Ishikawa (cell line): ENCODE results near the gene ANKRD55.

Experiments used
- CEBPB ChIP-seq: IDR thresholded peaks from 2 replicates; pipeline ENCODE4 v1.6.1; 2012
- CREB1 ChIP-seq: IDR thresholded peaks from 2 replicates; pipeline ENCODE4 v1.6.1; 2012; ENCODE audit warnings: low read depth
- EGR1 ChIP-seq: IDR thresholded peaks from 2 replicates; pipeline ENCODE4 v1.6.1; 2012
- EP300 ChIP-seq: IDR thresholded peaks from 2 replicates; pipeline ENCODE4 v1.6.1; 2012; ENCODE audit warnings: borderline replicate concordance
- FOXM1 ChIP-seq: IDR thresholded peaks from 2 replicates; pipeline ENCODE4 v1.6.1; 2012; ENCODE audit warnings: low read depth, borderline replicate concordance
- NFIC ChIP-seq: IDR thresholded peaks from 2 replicates; pipeline ENCODE4 v1.6.1; 2012
- RAD21 ChIP-seq: IDR thresholded peaks from 2 replicates; pipeline ENCODE4 v1.6.1; 2012; ENCODE audit warnings: low read depth
- TAF1 ChIP-seq: IDR thresholded peaks from 2 replicates; pipeline ENCODE4 v1.6.1; 2012; ENCODE audit warnings: low read depth, mild to moderate bottlenecking
- TCF12 ChIP-seq: IDR thresholded peaks from 2 replicates; pipeline ENCODE4 v1.6.1; 2012; ENCODE audit warnings: low read depth
- TEAD4 ChIP-seq: IDR thresholded peaks from 2 replicates; pipeline ENCODE4 v1.6.1; 2012
- YY1 ChIP-seq: IDR thresholded peaks from 2 replicates; pipeline ENCODE4 v1.6.1; 2012; ENCODE audit warnings: low read depth
- ZBTB7A ChIP-seq: IDR thresholded peaks from 2 replicates; pipeline ENCODE4 v1.6.1; 2012; ENCODE audit warnings: low read depth
- TF ChIP-seq, protein P1 (sequence below): IDR thresholded peaks from 2 replicates; pipeline ENCODE4 v1.6.1; 2012; ENCODE audit warnings: low read depth, mild to moderate bottlenecking
- TF ChIP-seq, protein P2 (sequence below): IDR thresholded peaks from 2 replicates; pipeline ENCODE4 v1.6.1; 2012
- TF ChIP-seq, protein P3 (sequence below): IDR thresholded peaks from 2 replicates; pipeline ENCODE4 v1.6.1; 2012

ANKRD55 gene

DNA sequence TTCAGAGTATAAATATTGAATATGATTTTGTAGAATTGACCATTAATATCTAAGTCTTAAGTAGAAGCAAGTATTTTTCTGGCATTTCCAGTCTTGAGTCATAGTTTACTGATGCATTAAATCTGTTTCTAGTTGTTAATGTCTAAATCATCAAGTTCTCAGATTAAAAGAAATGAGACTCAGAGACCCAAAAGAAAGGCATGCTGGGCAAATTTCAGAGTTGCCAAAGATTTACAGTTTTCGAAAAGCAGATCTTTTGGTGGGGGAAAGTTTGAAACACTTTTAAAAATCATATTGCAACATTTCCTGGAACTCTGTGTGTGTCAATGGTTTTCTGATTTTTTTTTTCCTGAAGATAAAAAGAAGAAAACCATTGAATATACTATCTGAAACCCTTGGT, 60.9 kb downstream of the ANKRD55 start:
- TF ChIP-seq EGR1 (no peak), TAF1 (no peak), EP300 (no peak), FOXM1 (no peak), RAD21 (no peak), ZBTB7A (no peak), YY1 (no peak), TEAD4 (no peak), CEBPB (no peak)
- TF ChIP-seq, protein P1, sequence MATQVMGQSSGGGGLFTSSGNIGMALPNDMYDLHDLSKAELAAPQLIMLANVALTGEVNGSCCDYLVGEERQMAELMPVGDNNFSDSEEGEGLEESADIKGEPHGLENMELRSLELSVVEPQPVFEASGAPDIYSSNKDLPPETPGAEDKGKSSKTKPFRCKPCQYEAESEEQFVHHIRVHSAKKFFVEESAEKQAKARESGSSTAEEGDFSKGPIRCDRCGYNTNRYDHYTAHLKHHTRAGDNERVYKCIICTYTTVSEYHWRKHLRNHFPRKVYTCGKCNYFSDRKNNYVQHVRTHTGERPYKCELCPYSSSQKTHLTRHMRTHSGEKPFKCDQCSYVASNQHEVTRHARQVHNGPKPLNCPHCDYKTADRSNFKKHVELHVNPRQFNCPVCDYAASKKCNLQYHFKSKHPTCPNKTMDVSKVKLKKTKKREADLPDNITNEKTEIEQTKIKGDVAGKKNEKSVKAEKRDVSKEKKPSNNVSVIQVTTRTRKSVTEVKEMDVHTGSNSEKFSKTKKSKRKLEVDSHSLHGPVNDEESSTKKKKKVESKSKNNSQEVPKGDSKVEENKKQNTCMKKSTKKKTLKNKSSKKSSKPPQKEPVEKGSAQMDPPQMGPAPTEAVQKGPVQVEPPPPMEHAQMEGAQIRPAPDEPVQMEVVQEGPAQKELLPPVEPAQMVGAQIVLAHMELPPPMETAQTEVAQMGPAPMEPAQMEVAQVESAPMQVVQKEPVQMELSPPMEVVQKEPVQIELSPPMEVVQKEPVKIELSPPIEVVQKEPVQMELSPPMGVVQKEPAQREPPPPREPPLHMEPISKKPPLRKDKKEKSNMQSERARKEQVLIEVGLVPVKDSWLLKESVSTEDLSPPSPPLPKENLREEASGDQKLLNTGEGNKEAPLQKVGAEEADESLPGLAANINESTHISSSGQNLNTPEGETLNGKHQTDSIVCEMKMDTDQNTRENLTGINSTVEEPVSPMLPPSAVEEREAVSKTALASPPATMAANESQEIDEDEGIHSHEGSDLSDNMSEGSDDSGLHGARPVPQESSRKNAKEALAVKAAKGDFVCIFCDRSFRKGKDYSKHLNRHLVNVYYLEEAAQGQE, result no peak

DNA sequence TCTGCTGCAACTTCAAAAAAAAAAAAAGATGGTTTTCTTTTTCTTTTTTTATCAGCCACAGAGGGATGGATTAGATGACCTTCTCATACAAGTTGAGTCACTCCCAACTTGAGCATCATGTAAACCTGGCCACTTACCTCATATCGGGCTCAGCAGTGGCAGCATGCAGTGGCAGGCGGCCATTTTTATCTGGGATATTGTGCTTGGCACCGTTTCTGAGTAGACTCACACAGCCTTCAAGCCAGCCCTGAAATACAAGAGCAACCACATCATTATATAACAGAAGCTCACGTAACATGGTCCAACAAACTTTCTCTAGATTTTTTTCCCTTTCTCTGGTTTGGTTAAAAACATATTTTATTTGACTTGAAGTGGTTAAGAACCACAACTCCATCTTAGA, 62.6 kb downstream of the ANKRD55 start:
- TF ChIP-seq EGR1, result no peak
- no peak for TF ChIP-seq TEAD4

DNA sequence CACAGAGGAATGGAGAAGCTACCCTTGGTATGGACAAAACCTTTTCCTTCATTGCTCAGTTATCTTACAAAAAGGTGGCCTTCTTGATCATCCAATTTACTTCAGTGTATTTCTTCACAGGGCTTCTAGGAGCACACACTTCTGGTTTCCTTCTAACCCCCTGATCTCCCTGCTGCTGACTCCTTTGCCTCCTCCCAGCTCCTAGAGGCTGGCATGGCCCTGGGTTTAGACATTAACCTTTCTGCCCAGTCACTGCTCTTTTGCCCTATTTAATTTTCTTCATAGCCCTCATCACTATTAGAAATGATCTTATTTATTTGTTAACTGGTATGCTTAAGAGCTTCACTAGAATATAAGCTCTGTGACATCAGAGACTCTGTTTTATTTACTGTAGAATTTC, 63.2 kb downstream of the ANKRD55 start:
- no peak for TF ChIP-seq YY1

DNA sequence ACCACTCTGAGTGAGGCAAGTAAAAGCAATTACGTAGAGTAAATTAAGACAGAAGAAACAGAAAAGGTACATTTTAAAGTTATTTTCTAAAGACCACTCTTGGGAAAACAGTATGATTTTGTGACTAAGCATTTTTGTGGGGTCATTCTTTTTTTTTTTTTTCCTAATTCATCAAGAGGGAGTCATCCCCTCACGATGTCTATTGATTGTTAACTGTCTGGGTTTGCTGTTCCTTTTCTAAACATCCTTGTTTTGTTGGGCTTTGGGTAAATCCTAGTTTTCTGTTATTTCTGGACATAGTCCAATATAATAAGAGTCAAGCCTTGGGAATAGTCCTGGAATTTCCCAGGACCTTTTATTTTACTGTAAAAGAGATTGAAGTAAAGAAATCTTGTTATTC, 63.8 kb downstream of the ANKRD55 start:
- TF ChIP-seq RAD21 (no peak), TEAD4 (no peak), TAF1 (no peak), CREB1 (no peak), FOXM1 (no peak), EGR1 (no peak), EP300 (no peak), TCF12 (no peak), YY1 (no peak), ZBTB7A (no peak), NFIC (no peak), CEBPB (no peak)
- TF ChIP-seq, protein P1, result no peak
- TF ChIP-seq, protein P2, sequence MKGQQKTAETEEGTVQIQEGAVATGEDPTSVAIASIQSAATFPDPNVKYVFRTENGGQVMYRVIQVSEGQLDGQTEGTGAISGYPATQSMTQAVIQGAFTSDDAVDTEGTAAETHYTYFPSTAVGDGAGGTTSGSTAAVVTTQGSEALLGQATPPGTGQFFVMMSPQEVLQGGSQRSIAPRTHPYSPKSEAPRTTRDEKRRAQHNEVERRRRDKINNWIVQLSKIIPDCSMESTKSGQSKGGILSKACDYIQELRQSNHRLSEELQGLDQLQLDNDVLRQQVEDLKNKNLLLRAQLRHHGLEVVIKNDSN, result no peak
- TF ChIP-seq, protein P3, sequence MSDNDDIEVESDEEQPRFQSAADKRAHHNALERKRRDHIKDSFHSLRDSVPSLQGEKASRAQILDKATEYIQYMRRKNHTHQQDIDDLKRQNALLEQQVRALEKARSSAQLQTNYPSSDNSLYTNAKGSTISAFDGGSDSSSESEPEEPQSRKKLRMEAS, result no peak

DNA sequence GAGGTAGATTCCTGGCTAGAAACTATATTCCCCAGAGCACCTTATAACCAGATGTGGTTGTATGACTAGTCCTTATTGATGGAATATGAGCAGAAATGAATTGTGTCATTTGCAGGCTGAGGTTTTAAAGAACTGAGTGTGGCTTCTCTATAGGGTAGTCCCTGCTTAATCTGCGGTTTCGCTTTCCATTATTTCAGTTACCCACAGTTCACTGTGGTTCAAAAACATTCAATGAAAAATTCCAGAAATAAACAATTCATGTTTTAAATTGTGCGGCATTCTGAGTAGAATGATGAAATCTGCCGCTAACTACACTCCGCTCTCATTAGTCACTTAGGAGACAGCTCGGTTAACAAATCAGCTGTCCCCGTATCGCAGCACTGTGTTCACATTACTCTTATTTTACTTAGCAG, 65.1 kb downstream of the ANKRD55 start:
- TF ChIP-seq FOXM1 (no peak), EP300 (no peak), ZBTB7A (no peak), YY1 (no peak), TAF1 (no peak), TCF12 (no peak), EGR1 (no peak), NFIC (no peak), CEBPB (no peak), TEAD4 (no peak), CREB1 (no peak), RAD21 (no peak)
- TF ChIP-seq, protein P3, result no peak
- TF ChIP-seq, protein P2, result no peak
- TF ChIP-seq, protein P1, result no peak
